Neural cell (in vitro differentiated cells): ENCODE data around the gene TRPM3. TPM values are rescaled to one million over a fixed set of nuclear protein-coding genes. Genes with fewer than 3 reads are reported as not detected.

Experiments used
- H2AFZ ChIP-seq: fragments of 200-600, 300-800 bp; sonication (generic), shearing (Covaris generic); 2 replicates; pipeline ENCODE4 v1.6.0; 2014; ENCODE audit warnings: low read depth, mild to moderate bottlenecking, antibody characterized with exemption, low read length, moderate library complexity
- H3F3A ChIP-seq: fragments of 200-600 bp; shearing (Covaris generic); 2 replicates; pipeline ENCODE4 v1.6.1; 2016; ENCODE audit warnings: mild to moderate bottlenecking, moderate library complexity, mixed read lengths, antibody characterized with exemption, low read length; ENCODE audit not compliant: insufficient read depth, poor library complexity, severe bottlenecking
- H3K27ac ChIP-seq: fragments of 200-600, 300-800 bp; sonication (generic), shearing (Covaris generic); 2 replicates; pipeline ENCODE4 v1.5.1; 2014; ENCODE audit warnings: mild to moderate bottlenecking, low read length, moderate library complexity
- H3K27me3 ChIP-seq: fragments of 300-800, 200-600 bp; sonication (generic), shearing (Covaris generic); 2 replicates; pipeline ENCODE4 v1.6.0; 2014; ENCODE audit warnings: mild to moderate bottlenecking, low read depth, low read length, moderate library complexity; ENCODE audit not compliant: insufficient read depth
- H3K36me3 ChIP-seq: fragments of 300-800, 200-600 bp; sonication (generic), shearing (Covaris generic); 2 replicates; pipeline ENCODE4 v1.5.1; 2014; ENCODE audit warnings: mild to moderate bottlenecking, antibody characterized with exemption, low read length, moderate library complexity; ENCODE audit not compliant: insufficient read depth
- H3K4me2 ChIP-seq: fragments of 300-800, 200-600 bp; sonication (generic), shearing (Covaris generic); 2 replicates; pipeline ENCODE4 v1.6.0; 2014; ENCODE audit warnings: mild to moderate bottlenecking, low read length
- H3K4me3 ChIP-seq: fragments of 300-800, 200-600 bp; sonication (generic), shearing (Covaris generic); 2 replicates; pipeline ENCODE4 v1.5.1; 2014; ENCODE audit warnings: mild to moderate bottlenecking, low read length, moderate library complexity
- H3K79me2 ChIP-seq: fragments of 200-600 bp; shearing (Covaris generic); replicated peaks from 2 replicates; pipeline ENCODE4 v1.6.0; 2014; ENCODE audit warnings: mild to moderate bottlenecking, low read length, moderate library complexity; ENCODE audit not compliant: insufficient read depth
- H3K9ac ChIP-seq: fragments of 300-800, 200-600 bp; sonication (generic), shearing (Covaris generic); 2 replicates; pipeline ENCODE4 v1.6.1; 2016; ENCODE audit warnings: mild to moderate bottlenecking, low read length, mixed read lengths
- H3K9me2 ChIP-seq: fragments of 200-600 bp; shearing (Covaris generic); 2 replicates; pipeline ENCODE4 v1.6.1; 2016; ENCODE audit warnings: mild to moderate bottlenecking, low read length, mixed read lengths; ENCODE audit not compliant: insufficient read depth
- H3K9me3 ChIP-seq: fragments of 200-600, 300-800 bp; sonication (generic), shearing (Covaris generic); 2 replicates; pipeline ENCODE4 v1.6.1; 2016; ENCODE audit warnings: mild to moderate bottlenecking, mixed run types, low read length, moderate library complexity, mixed read lengths
- H4K20me1 ChIP-seq: fragments of 200-600 bp; shearing (Covaris generic); 2 replicates; pipeline ENCODE4 v1.6.1; 2016; ENCODE audit warnings: mild to moderate bottlenecking, mixed run types; ENCODE audit not compliant: insufficient read depth
- EP300 ChIP-seq: fragments of 450-650 bp; conservative IDR thresholded peaks from 2 replicates; pipeline ENCODE4 v1.6.1; 2014; ENCODE audit warnings: antibody characterized with exemption, mild to moderate bottlenecking, moderate library complexity; ENCODE audit not compliant: poor library complexity, severe bottlenecking
- EZH2 ChIP-seq: fragments of 200-600, 300-800 bp; shearing (Covaris generic), sonication (generic); IDR thresholded peaks from 2 replicates; pipeline ENCODE4 v1.6.1; 2014; ENCODE audit warnings: antibody characterized with exemption, low read length, borderline replicate concordance, mild to moderate bottlenecking; ENCODE audit not compliant: insufficient read depth, poor library complexity, severe bottlenecking
- MXI1 ChIP-seq: fragments of 450-650 bp; conservative IDR thresholded peaks from 2 replicates; pipeline ENCODE4 v1.6.1; 2014; ENCODE audit warnings: antibody characterized with exemption, mild to moderate bottlenecking; ENCODE audit not compliant: poor library complexity, severe bottlenecking
- POLR2AphosphoS5 ChIP-seq: IDR thresholded peaks from 2 replicates; pipeline ENCODE4 v1.6.1; 2012
- RAD21 ChIP-seq: fragments of 450-650 bp; conservative IDR thresholded peaks from 2 replicates; pipeline ENCODE4 v1.6.1; 2014; ENCODE audit warnings: antibody characterized with exemption, mild to moderate bottlenecking, moderate library complexity
- SMC3 ChIP-seq: fragments of 450-650 bp; conservative IDR thresholded peaks from 2 replicates; pipeline ENCODE4 v1.6.1; 2014; ENCODE audit warnings: antibody characterized with exemption, mild to moderate bottlenecking, moderate library complexity; ENCODE audit not compliant: poor library complexity
- TAF1 ChIP-seq: IDR thresholded peaks from 2 replicates; pipeline ENCODE4 v1.6.1; 2012; ENCODE audit warnings: low read depth
- polyA plus RNA-seq: library from polyadenylated mRNA; depleted of rRNA; stranded (reverse); fragments of >200 nt; gene quantifications from 2 replicates; pipeline ENCODE4 v1.2.3, GENCODE V29; 2014
- TF ChIP-seq, protein P1 (sequence below): IDR thresholded peaks from 2 replicates; pipeline ENCODE4 v1.6.1; 2012; ENCODE audit warnings: borderline replicate concordance
- TF ChIP-seq, protein P2 (sequence below): fragments of 450-650 bp; IDR thresholded peaks from 2 replicates; pipeline ENCODE4 v1.5.1; 2014; ENCODE audit warnings: antibody characterized with exemption, mild to moderate bottlenecking, moderate library complexity; ENCODE audit not compliant: poor library complexity, severe bottlenecking

Gene TRPM3
- polyA plus RNA-seq, 1 donor from 2014 or later, result 1.3 TPM

DNA sequence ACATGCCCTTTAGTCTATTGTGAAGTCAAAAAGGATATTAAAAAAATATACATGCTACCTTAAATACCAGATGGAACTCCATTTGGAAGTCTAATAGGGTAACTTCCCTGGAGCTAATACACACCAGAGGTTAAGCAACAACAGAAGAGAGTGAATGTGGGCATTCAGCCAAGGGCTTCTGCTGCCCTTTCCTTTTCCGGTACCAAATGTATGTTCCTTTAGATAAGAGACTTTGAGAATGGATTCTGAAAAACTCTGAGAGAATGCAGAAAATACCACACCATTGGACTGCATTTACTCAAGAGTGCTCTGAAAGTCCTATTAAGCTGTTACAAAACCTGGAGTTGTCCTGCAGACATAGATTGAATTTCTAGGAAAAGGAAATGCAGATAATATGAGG, 23.8 kb upstream of the TRPM3 start:
- no peaks in the 10 kb centered on the region for H3K27me3 ChIP-seq
- H3K79me2 ChIP-seq, result no peaks in the 10 kb centered on the region
- peaks cover 6% of the 10 kb centered on the region for H3K9me3 ChIP-seq
- H3F3A ChIP-seq, result no peaks in the 10 kb centered on the region
- H3K4me3 ChIP-seq, result no peak overlapping the region
- no peak overlapping the region for H3K4me2 ChIP-seq
- H3K9ac ChIP-seq, result no peak overlapping the region
- no peak overlapping the region for H2AFZ ChIP-seq
- H3K9me2 ChIP-seq, result no peaks in the 10 kb centered on the region
- no peak for TF ChIP-seq SMC3
- no peak for TF ChIP-seq TAF1
- TF ChIP-seq POLR2AphosphoS5, result no peak
- TF ChIP-seq EP300, result no peak
- TF ChIP-seq, protein P1, sequence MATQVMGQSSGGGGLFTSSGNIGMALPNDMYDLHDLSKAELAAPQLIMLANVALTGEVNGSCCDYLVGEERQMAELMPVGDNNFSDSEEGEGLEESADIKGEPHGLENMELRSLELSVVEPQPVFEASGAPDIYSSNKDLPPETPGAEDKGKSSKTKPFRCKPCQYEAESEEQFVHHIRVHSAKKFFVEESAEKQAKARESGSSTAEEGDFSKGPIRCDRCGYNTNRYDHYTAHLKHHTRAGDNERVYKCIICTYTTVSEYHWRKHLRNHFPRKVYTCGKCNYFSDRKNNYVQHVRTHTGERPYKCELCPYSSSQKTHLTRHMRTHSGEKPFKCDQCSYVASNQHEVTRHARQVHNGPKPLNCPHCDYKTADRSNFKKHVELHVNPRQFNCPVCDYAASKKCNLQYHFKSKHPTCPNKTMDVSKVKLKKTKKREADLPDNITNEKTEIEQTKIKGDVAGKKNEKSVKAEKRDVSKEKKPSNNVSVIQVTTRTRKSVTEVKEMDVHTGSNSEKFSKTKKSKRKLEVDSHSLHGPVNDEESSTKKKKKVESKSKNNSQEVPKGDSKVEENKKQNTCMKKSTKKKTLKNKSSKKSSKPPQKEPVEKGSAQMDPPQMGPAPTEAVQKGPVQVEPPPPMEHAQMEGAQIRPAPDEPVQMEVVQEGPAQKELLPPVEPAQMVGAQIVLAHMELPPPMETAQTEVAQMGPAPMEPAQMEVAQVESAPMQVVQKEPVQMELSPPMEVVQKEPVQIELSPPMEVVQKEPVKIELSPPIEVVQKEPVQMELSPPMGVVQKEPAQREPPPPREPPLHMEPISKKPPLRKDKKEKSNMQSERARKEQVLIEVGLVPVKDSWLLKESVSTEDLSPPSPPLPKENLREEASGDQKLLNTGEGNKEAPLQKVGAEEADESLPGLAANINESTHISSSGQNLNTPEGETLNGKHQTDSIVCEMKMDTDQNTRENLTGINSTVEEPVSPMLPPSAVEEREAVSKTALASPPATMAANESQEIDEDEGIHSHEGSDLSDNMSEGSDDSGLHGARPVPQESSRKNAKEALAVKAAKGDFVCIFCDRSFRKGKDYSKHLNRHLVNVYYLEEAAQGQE, result no peak
- TF ChIP-seq RAD21, result no peak
- no peak for TF ChIP-seq MXI1
- TF ChIP-seq, protein P2, sequence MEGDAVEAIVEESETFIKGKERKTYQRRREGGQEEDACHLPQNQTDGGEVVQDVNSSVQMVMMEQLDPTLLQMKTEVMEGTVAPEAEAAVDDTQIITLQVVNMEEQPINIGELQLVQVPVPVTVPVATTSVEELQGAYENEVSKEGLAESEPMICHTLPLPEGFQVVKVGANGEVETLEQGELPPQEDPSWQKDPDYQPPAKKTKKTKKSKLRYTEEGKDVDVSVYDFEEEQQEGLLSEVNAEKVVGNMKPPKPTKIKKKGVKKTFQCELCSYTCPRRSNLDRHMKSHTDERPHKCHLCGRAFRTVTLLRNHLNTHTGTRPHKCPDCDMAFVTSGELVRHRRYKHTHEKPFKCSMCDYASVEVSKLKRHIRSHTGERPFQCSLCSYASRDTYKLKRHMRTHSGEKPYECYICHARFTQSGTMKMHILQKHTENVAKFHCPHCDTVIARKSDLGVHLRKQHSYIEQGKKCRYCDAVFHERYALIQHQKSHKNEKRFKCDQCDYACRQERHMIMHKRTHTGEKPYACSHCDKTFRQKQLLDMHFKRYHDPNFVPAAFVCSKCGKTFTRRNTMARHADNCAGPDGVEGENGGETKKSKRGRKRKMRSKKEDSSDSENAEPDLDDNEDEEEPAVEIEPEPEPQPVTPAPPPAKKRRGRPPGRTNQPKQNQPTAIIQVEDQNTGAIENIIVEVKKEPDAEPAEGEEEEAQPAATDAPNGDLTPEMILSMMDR, result no peak
- TF ChIP-seq EZH2, result no peak
- no peaks in the 10 kb centered on the region for H3K36me3 ChIP-seq
- H3K27ac ChIP-seq, result no peak overlapping the region
- no peaks in the 10 kb centered on the region for H4K20me1 ChIP-seq

DNA sequence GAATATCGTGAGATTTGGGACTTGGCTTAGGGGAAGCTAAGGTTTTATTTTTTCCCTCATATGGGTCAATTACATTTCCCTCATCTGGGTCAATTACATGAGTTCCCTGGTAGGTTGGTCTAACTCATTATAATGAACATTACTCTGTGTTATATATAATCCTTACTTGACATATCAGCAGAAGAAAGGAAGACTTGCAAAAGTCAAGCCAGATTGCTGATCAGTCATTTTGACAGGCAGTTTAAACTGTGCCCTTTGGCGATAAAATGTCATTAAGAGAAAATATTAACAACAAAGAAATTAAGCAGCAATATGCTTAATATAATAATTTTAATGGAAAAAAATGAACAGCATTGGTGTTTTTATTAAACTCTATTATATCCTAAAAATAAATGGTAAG, 23.1 kb upstream of the TRPM3 start:
- Histone ChIP-seq H3K4me3 (no peak overlapping the region), H3K36me3 (no peaks in the 10 kb centered on the region), H3K9me2 (no peaks in the 10 kb centered on the region), H3F3A (no peaks in the 10 kb centered on the region), H4K20me1 (no peaks in the 10 kb centered on the region), H3K9me3 (peaks cover 6% of the 10 kb centered on the region), H3K79me2 (no peaks in the 10 kb centered on the region), H3K27me3 (no peaks in the 10 kb centered on the region), H2AFZ (no peak overlapping the region), H3K9ac (no peak overlapping the region), H3K4me2 (no peak overlapping the region), H3K27ac (no peak overlapping the region)
- peak; percentile 56 for TF ChIP-seq EP300
- TF ChIP-seq POLR2AphosphoS5, result peak; percentile 12
- TF ChIP-seq, protein P1, result no peak
